Esophagus mucosa (tissue), 1 donor: ENCODE measurements around the gene FNBP1L. TPM values are rescaled to one million over a fixed set of nuclear protein-coding genes. Genes with fewer than 3 reads are reported as not detected.

Experiments
- ATAC-seq: fragments of 200-7000 bp; cut with Tn5 transposase; one replicate; pipeline ENCODE4 v1.9.1; 2020
- total RNA-seq: library from RNA; stranded (reverse); gene quantifications from one replicate; pipeline ENCODE4 v1.2.4, GENCODE V29; 2023
- donor health status: DM: yes; HTN: yes; CAD: no.

The FNBP1L gene
- total RNA-seq, 1 donor from 2014 or later: 8.5 TPM

DNA sequence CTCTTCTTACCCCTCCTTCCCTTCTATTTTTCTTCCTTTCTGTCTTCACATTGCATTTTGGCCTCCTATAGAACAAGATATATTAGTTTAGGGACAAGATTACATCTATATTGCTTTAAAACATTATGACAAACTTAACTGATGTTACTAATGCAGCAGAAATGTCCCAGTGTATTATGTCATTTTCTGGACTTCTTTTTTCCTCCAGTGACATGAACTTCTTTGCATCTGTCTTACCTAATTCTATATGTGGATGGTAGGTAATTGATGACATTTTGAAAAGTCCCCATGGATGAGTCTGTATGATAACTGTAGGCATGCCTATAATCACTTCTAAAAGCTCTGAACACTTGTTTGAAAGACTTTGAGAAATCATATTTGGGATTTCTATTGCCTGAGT is 89.5 kb downstream of the FNBP1L start:
- ATAC-seq: no peak

DNA sequence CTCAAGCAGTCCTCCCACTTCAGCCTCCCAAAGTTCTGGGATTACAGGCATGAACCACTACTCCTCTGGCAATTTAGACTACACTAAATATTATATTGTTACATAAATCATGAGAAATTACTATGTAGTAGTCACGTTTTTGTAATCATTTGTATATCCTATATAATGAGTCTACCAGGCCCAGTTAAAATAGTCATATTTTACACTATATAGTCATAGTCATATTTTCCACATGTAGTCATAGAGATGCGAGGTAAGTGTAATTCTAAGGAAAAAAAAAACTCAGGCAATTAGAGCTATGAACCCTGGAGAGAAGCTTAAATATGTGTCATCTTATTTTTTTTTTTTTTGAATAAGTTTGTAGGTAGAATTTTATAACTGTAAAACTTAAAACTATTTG is 90.0 kb downstream of the FNBP1L start:
- ATAC-seq: no peak

DNA sequence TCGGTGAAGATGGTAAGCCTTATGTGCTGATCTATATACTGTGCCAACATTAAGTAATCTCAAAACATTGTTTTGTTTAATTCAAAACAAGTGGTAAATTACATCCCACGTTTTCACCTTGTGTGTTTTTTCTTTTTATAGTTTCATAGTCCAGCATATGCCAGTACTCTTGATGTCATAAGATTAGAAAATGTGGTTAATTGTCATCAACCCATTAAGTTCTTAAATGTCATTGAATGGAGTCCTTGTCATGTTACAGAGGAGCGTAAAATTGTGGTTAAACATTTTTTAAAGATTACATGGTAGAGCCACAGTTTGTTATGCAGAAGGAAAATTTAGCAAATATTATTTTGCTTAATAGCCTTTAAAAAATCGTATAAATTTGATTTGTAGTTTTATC is 93.1 kb downstream of the FNBP1L start:
- no peak for ATAC-seq

DNA sequence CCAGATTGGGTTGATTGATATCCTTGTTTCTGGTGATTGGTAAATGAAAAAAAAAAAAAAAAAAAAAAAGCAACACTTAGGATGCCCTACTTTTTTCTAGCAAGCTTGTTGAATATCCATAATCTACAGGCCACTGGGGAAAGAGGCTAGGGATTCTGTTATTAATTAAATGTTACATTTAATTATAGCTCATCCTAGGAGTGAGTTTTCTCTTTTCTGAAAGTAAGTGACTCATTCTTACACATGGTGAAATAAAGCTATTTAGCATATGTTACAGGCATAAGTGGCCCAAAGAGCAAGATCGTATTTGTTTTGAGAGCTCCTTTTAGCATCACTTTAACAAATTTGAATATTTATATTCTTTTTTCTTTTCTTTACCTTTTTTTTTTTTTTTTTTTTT is 94.5 kb downstream of the FNBP1L start:
- ATAC-seq: no peak

DNA sequence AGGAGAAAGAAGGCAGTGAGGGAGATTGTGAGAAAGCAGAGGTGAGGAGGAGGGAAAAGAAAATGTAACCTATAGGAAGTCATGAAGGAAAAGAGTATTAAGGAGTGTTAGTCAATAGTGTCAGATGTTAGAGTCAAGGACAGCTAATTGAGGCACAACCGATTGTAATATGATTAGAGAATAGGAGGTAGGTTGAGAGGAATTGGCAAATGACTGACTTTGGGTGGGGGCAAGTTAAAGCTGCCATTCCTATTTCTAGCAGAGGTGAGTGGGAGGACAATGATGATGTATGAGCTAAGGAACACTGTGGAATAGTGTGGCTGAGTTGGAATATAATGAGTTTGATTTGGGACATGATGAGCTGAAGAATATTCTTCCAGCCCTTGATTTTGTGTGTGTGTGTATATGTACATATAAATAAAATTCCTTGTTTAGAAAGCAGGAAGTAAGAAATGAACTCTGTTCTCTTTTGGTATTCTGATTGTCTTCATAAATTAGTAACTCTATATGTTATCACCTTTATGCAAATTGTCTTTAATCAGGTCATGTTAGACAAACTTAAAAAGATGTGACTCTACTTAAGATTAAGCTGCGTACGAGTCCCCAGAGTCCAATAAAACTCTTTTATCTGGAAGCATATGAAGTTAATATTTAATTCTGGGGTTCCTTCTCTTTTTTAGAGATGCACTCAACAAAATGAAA is 98.4 kb downstream of the FNBP1L start:
- ATAC-seq: no peak

DNA sequence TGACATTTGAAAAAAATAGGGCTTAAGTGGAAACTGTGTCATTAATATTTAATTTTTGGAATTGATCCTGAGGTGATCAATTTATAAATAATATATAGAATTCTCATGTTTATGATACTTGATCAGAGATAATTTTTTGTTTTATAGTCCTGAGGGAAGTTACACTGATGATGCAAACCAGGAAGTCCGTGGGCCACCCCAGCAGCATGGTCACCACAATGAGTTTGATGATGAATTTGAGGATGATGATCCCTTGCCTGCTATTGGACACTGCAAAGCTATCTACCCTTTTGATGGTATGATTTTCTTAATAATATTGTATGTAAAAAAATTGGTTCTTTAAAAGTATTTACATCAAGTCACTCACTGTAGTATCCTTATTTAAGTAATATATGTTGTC is 101.2 kb downstream of the FNBP1L start:
- no peak for ATAC-seq

DNA sequence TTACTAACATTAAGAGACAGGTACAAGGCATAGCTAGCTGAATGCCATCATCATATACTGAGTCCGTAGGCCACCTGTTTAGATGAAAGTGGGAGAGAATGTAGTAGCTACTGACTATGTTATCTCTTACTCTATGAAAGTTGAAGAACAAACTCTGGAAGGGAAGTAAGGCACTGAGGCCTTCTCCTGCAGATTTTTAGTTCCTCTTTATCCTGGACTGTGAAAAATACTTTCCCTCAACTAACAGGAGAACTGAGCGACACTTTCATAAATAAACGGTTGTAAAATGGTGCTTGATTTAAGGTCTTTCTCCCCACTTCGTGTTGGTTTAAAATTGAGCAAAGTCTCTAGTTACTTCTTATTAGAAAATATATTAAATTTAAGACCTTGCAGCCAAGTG is 101.9 kb downstream of the FNBP1L start:
- no peak for ATAC-seq

DNA sequence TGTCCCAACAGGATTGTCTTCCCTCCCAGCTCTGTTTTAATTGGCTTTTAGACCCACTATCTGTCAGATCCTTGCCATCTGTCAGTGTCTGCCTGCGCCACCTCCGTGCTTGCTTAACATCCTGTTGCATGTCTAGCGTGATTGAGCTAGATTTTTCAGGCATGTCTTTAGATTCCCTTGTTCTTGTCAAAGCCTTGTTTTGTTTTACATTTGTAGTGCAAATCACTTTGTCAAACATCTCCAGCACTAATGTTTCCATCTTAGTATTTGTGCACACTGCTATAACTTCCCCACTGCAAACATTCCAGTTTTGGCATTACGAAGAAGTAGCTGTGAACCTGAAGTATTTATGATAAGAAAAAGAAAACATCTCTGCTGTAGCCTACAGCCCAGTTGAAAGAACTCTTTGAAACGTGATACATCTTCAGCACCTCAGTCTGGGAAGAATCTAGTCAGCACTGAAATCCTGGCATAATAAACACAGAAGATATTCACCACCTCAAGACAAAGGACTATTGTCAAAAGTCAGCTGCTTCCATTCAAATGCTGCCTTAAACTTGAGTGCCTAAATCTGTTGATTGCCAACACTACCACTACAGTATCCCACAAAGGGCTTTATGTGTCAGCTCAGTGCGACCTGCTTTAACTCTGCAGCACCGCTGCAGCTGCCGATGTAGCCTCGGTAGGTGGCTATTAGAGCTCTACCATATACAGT is 105.0 kb downstream of the FNBP1L start:
- peak; percentile 18 for ATAC-seq

DNA sequence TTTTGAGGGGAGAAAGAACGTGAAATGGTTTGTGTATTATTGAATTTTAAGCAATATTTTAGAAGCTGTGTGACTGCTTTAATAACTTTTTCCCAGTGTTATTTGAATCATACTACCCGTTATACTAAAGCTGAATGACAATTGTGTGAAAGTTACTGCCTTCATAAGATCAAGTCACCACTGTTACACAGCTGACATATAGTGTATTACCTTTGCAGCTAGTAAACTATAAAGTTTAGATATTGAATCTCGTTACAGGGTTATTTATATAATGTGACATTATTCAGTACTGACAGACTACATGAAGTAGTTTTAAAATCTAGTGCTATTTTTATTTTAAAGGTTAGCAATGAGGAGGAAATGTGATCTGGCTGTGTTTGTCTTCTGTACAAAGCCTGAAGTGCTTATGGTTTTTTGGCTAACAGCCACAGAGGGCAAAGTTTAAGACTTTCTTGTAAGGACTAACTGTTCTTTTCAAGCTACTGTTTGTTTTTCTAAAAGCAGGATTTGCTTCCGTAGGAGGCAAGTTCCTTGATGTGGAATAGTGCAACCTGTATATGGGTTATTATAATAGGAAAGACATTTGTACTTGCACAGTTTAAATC is 106.1 kb downstream of the FNBP1L start:
- ATAC-seq: peak; percentile 45

DNA sequence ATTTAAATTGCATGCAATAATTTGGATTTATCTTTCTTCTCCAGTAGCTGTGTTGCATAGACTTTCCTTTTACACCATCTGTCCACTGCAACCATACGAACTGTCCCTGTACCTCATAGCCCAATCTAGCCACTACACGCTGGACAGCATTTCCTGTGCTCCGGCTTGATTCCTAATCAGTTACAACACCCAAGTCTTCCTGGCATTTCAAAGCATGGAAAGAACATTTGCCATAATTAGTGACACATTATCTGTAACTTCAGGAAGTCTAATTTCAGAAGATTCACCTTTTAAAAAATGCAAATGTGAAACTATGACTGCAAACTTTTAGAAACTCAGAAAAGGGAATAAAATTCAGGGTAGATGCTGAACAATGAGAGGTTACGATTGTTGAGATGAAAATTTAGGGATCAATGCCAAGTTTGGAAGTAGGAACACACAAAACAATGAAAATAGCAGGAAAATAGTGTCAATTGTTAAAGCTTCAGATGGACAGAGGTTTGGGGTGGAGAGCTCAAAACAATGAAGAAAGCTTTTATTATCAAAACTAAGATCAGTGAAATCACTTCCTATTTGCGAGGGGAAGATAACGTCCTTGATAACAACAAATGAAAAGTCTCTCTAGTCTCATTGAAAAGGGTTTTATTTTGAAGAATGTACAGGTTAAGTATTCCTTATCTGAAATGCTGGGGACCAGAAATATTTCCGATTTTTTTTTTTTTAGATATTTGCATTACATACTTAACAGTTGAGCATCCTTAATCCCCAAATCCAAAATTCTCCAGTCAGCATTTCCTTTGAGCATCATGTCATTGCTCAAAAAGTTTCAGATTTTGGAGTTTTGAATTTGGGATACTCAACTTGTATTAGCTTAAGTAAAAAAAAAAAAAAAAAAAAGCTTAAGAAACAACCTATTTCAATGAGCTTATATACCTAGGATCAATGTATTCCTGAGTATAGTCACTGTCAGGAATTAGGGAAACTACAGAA is 107.3 kb downstream of the FNBP1L start:
- no peak for ATAC-seq

DNA sequence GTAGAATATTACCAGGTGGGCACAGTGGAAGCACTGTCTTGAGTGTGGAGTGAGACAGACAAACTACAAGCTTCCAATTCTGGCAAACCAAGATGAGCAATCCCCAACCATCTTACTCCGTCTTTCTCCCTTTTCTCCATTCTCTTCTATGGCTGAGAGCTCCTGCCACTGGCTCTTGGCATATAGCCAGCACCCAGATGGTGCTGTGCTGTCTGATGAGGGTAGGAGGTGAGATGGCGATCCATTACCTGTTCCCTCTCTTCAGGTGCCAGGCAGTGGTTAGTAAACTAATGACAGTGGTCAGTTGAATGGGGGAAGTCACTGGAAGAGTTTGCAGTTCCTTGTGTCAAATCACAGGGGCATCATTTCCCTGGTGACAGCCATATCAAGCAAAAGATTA is 108.4 kb downstream of the FNBP1L start:
- ATAC-seq: no peak

DNA sequence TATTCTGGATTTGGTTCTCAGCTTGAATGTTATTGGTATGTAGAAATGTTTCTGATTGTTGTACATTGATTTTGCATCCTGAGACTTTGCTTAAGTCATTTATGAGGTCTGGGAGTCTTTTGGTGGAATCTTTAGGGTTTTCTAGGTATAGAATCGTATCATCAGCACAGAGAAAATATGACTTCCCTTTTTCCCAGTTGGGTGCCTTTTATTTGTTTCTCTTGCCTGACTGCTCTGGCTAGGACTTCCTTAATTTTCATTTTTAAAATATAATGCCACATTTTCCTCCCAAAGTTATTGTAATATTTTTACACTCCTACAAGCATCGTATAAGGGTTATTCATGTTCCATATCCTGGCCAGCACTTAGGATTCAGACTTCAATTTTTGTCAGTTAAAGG is 111.1 kb downstream of the FNBP1L start:
- no peak for ATAC-seq

DNA sequence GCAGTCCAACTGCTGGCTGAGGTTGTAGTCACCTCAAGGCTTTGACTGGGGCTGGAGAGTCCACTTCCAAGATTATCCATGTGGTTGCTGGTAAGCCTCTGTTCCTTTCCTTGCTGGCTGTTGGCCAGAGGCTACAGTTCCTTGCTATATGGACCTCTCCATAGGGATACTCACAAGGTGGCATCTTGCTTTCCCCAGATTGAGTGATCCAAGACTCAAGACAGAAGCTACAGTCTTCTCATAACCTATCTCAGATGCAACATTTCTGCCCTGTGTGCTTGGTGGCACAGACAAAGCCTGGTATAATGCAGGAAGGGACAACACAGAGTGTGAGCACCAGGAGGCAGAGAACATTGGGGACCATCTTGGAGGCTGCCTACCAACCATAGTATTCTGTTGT is 111.8 kb downstream of the FNBP1L start:
- ATAC-seq: no peak

DNA sequence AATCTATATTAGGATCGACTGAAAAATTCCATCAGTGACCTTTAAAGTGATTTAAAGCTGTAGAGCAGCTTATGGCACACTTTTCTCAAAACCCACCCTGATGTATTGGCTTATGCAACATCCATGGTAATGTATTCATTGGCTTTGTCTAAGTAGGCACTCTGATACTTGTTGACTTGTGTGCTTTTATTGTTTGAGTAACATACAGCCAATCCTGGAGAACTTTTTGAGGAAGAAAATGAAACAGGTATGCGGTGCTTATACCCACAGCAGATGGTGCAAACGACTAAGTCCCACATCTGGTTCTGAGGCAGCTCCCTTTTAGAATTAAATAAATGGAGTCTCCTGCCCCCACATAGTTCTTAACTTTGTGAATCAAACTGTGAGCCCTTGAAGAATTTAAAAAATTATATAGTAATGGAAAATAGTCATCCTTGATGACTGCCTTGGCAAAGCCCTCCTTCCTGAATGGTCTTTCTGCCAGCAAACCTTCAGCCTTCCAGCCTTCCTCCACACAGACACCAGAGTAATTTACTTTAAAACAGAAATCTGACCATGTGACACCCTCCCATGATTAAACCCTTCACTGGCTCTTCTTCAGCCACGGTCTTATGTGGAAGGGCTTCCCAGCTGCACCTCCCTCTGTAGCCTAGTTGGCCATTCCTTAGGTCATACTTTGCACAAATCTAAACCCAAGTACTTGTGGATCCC is 117.7 kb downstream of the FNBP1L start:
- no peak for ATAC-seq

DNA sequence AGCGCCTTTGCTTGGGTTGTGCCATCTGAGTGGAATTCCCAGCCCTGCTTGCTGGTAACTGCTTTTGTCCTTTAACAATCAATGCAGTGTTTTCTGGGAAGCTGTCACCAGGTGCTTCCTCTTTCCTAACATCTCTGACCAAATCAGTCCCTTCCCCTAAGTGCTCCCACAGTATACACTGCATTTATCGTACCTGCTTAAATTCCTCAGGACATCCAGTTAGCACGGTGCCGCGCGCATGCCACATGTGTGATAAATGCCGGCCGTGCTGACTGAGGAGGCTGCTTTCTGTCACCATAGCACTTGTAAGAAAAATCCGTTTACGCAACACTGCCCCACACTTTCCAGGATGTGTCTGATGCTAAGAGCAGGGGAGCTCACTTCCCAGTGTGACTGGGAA is 118.3 kb downstream of the FNBP1L start:
- no peak for ATAC-seq

DNA sequence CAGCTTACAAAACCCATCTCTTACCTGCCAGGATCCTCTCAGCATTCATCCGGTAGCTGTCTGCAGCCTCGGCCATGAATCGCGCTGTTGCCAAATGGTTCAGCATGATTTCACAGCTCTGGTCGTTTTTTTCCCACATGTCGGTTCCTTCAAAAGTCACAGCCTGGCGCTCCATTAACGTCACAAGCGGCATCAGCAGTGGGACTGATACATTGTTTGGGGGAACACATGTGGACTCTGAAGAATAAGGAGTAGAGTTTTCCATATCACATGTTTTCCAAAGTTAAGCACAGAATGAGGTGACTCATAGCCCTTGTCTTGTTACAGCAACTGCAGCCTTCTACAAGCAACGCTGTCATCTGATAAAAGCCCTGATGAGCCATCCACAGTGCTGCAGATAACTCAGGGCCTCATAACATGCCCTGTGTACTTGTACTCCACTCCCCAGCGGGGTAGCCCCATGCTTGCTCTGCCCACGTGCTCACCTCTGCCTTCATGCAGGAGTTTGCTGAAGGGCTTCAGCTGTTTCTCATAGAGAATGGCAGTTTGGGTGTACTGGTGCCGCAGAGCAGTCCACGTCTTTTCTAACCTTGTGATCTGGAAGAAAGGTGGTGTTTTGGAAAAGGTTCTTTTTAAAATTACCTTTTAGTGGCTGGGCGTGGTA is 119.5 kb downstream of the FNBP1L start:
- ATAC-seq: peak; percentile 93

DNA sequence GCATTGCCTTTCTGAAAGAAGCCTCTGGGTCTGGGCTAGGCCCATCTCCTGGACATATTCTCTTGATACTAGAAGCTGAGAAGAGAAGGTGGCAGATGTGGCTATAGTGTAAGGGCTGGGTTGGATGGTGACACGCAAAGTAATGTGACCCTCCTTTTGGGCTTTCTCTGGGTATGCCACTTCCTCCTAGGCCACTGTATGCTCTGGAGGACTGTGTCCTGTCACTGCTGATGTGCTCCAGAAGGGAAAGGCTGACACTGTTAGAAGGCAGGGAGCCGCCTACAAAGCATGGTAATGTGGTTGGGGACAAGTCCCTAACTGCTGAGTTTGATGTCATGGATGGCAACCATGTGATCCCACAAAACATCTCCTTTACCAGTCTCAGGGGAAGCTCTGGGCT is 121.6 kb downstream of the FNBP1L start:
- ATAC-seq: no peak

DNA sequence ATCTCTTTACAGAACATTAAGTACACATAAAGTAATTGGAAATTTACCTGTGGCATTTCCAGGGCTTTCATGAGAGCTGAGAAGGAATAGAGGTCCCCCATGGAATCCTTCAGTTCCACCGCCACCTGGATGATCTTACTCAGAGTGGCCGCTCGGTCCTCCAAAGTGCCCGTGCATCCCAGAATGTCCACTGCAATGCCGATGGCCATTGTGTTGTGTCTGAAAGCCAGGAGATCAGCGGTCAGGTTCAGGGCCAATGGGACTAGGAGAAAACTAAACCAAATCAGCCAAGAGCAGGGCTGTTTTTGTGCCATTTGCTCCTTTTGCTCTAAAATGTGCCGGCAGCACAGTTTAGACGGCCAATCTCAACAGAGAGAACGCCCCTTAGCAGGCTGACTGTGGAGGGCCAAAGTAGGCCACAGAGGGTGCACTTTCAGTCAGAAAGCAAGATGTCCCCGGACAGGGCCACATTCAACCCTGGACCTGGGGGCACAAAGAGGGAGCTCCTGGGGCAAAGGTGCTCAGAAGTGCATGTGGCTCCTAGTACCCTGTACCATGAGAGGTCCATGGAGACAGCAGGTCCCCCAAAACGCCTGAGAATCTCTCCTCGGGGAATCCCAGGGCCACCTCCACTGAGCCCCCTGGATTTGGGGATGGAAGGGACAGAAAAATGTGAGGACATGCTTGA is 123.8 kb downstream of the FNBP1L start:
- ATAC-seq: no peak

DNA sequence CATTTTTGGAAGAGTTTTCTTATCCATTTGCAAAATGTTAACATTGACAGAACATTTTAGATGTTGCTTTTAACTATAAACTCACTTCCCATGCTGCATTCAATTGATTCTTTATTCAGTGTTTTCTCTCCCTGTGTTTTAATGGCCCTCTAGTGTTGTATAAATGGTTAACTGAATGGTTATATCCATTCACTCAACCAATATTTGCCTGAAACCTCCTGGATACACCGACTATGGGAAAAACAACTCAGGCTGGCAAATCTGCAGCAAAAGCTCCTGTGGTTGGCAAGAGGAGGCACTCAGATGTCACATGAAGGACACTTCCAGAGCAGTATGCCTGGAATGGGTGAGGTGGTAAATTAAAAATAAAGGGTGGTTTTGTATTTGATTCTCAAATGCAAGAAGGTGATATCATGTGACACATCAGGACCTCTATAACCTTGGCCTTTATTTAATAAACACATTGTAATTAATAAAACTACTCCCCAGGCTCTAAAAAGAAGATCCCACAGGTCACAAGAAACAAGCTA is 126.1 kb downstream of the FNBP1L start:
- no peak for ATAC-seq

DNA sequence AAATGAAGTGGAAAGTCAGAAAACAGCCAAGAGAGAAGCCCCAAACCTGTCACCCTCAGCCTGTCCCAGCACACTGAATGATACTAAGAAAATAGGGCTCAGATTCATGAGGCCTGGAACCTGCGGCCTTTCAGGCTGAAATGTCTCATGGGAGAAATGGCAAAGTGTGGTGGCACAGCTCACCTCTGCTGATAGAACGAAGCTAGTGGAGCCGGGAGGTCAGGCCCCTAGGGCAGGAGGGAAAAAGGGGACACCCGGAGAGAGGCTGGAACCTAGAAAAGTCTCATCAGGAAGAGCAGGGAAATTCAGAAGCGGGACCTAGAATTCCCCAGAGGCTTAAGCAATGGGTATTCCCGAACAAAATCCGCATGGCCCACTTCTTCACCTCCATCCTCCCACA is 126.6 kb downstream of the FNBP1L start:
- ATAC-seq: no peak

DNA sequence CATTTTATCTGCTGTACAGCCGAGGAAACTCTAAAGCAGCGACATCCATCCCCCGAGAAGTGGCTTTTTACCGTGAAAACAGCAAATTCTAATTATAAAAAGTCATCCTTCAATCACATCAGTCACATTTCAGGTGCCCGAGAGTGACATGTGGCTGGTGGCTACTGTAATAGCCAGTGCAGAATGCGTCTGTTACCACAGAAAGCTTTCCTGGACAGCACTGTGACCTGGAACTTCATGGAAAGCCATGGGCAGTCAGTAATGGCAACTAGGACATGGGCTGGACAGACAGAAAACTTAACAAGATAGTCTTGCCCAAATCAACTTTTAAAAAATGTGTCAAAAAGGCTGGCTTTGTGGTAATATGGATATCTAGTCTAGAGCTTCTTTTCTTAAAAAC is 127.1 kb downstream of the FNBP1L start:
- ATAC-seq: no peak
